Measurements from ENCODE around the gene QDPR.

DNA sequence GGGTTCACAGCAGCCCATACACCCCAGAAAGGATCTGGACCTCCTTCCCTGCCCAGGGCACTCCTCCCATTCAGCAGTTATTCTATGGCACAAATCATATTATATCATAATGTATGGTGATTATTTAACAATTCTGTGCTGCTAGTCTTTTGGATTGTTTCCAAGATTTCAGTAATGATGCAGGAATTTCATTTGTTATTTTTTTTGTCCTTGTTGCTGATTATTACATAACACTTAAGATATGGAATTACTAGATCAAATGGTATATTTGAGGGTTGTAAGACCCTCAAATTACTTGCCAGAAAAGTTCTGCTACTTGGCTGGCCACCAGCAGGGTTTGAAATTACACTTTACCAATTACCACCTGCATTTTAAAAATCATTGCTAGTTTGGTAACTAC, 36.4 kb downstream of the QDPR start:
- TF ChIP-seq, protein P1, sequence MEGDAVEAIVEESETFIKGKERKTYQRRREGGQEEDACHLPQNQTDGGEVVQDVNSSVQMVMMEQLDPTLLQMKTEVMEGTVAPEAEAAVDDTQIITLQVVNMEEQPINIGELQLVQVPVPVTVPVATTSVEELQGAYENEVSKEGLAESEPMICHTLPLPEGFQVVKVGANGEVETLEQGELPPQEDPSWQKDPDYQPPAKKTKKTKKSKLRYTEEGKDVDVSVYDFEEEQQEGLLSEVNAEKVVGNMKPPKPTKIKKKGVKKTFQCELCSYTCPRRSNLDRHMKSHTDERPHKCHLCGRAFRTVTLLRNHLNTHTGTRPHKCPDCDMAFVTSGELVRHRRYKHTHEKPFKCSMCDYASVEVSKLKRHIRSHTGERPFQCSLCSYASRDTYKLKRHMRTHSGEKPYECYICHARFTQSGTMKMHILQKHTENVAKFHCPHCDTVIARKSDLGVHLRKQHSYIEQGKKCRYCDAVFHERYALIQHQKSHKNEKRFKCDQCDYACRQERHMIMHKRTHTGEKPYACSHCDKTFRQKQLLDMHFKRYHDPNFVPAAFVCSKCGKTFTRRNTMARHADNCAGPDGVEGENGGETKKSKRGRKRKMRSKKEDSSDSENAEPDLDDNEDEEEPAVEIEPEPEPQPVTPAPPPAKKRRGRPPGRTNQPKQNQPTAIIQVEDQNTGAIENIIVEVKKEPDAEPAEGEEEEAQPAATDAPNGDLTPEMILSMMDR (IDR thresholded peaks at IDR 0.05): no peak
- TF ChIP-seq POLR2A (IDR thresholded peaks at IDR 0.05): no peak
